NCI-H1930 (cell line): ENCODE results near the gene ANO2.

Source experiments
- DNase-seq, 2 experiments: peaks; one replicate each; lab custom pipeline; 2025; lab: John Stamatoyannopoulos, UW

The ANO2 gene

GRCh38 chr12:5964913-5965900 is 20.1 kb upstream of the ANO2 start:
- no peak for DNase-seq

DNA sequence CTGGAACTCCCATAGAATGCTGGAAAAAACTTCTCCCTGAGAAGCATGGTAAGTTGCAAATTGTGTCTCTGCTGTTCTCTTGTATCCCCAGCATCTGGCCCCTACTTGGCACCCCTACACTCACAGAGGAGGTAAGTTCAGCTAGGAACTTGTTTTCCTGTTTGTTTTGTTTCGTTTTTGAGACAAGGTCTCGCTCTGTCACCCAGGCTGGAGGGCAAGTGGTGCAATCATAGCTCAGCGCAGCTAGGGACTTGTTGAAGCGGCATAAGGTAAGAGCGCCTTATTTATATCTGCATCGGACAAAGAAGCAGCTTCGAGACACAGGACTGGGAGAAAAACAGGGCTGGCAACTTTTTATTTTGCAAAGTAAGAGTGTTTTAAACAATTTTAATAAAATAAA is 18.5 kb upstream of the ANO2 start:
- DNase-seq, result no peak

GRCh38 chr12:5960783-5961182 is 15.7 kb upstream of the ANO2 start:
- no peak for DNase-seq

DNA sequence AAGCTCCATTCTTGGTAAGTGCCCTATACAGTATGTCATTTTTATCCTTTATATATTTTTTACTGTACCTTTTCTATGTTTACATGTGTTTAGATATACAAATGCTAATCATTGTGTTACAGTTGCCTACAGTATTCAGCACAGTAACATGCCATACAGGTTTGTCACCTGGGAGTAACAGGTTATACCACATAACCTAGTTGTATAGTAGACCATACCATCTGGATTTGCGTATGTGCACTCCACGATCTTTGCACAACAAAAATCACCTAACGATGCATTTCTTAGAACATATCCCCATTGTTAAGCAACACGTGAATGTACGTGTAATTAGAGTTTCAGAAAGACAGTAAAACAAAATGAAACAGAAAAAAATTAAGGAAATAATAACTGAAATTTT is 11.9 kb upstream of the ANO2 start:
- no peak for DNase-seq

GRCh38 chr12:5954661-5955060 is 9.6 kb upstream of the ANO2 start:
- DNase-seq, result no peak

DNA sequence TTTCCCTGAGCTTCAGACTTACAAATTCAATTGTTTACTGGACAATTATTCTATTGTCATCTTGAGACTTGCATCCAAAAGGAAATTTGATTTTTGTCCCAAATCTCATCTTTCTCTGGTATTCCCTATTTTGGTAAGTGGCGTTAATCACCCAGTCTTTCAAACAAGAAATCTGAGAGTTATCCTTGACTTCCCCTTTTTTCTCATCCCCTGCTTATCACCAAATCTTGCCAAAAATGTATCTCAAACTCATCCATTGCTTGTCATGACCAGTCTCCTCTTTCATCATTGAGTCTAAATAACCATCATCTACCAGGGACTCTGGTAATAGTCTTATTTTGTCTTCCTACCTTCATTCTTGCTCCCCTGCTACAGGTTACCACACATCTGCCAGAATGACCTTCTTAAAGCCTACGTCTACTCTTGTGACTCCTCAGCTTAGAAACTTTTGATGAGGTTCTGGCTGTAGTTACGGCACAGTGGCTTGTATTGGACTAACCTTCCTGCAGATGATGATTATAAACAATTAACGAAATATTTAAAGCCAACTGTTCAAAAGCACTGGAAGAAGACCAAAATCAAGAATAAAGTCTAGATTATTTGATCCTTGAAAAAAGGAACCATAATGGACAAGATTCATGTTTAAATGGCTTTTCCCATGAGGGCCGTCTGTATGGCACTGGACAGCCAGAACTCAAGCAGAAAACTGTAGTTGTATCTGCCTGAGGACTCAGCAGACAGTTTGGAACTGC is 9.0 kb upstream of the ANO2 start:
- no peak for DNase-seq

GRCh38 chr12:5952031-5952430 is 7.0 kb upstream of the ANO2 start:
- no peak for DNase-seq

DNA sequence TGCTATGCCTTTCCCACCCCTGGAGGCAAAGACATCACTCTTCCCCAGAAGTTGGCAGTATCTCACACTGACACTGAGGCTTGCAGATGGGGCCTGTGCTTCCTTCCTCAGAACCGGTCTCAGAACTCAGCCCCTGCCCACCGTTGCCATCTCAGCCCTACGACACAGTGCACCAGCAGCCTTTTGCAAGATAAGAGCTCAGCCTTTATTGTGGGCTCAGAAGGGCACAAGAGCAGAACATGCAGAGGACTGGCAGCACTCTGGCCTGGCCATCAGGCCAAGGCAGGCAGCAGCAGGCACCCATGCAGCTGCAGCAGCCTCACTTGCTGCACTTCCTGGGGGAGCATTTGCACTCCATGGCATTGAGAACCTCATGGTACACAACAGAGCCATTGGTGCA is 3.6 kb upstream of the ANO2 start:
- DNase-seq, result no peak

DNA sequence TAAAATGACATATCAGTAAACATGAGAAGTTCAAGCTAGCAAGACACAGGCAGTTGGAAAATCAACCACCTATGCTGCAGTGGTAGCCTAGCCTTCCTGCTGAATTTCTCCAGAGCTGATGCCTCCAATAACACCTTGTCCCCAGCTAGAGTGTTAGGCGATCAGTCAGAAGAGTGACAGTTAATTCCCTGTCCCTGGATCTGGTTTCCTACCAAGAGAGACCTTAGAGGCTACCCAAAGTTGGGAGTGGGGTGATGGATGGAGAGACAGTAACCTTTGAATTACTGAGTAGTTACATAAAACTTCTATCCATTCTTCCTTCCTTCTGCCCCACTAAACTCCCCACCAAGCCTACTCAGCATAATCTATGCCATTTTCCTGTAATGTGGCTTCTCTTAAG is 1.9 kb upstream of the ANO2 start:
- DNase-seq, result no peak

- no peak for DNase-seq
Measured at GRCh38 chr12:5946388-5946787, 1.3 kb upstream of the ANO2 start.

DNA sequence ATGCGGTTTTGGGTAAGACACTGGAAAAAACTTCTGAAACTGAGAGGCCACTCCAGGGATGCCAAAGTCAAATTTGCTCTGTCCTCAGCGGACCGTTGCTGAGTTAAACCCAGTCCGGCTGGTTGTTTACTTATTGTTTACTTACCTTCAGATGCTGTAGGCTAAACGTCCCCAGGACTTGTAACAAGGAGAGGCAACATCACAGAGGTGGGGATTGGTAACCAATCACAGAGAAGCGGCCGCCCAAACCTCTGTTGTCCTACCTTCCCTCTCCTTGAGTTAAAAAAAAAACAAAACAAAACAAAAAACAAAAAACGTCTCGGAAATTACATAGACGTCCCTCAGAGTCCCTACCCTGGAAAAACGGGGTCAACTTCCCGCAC is 380 bp downstream of the ANO2 start:
- no peak for DNase-seq

GRCh38 chr12:5944053-5944452 is 1.0 kb downstream of the ANO2 start:
- DNase-seq, result no peak

GRCh38 chr12:5941907-5942306 is 3.2 kb downstream of the ANO2 start:
- no peak for DNase-seq

GRCh38 chr12:5927732-5928516 is 17.1 kb downstream of the ANO2 start:
- DNase-seq, result no peak

- DNase-seq, result no peak
Measured at GRCh38 chr12:5925646-5926045, 19.4 kb downstream of the ANO2 start.

DNA sequence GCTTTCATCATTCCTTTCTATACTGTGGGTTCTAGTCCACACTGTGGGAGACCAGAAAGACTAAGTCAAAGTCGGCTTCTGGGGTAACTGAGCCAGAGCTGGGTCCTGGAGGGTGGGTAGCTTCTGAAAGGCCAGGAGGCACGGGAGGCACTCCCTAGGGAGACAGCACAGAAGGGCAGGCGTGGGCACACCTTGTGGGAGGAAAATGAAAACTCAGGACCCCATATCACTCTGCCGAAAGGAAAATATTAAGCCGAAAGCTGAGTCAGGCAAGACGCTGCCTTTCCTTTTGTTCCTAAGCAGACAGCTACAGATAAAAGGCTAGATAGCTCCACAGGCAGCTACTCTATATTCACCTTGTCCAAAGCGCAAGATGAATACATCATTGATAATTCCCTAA is 20.7 kb downstream of the ANO2 start:
- DNase-seq, result no peak

DNA sequence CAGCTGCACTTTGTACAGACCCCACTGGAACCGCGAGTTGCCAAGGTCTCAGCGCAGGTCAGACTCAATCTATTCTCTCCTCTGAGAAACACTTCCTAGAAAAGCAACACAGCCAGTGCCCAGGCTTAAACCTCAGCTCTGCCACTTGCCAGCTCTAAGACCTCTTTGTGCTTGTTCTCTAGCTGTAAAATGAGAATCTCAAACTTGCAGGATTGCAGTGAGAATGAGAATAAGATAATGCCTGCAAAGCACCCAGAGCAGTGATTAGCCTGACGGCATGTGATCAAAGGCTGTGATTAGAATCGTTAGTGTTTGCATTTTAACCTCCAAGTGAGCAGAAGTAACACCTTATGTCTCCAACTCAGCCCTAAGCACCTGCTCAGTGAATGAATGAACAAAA is 21.3 kb downstream of the ANO2 start:
- no peak for DNase-seq

- DNase-seq, result no peak
Measured at GRCh38 chr12:5923043-5923605, 21.9 kb downstream of the ANO2 start.

DNA sequence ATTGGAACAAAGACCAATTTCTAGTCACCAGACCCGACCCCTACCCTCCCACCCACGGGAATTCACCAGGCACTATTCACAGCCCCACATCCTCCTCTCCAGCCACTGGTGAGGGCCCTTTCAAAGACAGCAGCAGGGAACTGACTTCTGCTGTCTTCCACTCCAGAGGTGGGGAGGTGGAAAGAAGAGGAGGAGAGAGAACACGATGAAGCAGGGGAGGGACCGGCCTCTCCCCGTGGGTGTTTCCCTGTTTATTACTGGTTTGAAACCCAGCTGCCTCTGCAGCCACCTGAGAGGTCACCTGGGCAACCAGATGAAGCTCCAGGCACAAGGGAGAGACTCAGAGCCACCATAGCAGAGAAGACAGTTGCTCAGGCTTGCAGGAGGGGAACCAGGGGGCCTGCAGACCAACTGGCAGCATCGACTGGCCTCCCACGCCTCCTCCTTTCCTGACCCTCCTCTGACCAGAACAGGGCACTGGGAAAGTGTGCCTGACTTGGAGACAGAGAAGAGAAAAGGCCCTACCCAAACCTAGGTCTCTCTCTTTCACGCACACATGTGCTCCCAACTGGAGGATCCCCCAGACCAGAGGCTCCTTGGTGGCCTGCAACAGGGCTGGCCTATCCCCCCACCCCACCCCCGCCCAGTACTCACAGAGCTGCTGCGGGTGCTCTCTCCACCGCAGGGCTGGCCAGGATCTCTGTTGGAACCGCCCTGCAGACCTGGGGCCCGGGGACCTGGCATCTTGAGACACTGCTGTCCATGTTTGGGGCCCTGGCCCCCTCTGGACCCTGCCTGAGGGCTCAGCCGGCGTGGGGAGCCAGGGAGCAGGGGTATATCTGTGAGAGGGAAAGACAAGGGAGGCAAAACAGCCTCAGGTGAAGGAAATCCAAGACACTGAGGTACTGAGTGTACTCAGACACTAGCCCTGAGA is 22.8 kb downstream of the ANO2 start:
- DNase-seq, result no peak

DNA sequence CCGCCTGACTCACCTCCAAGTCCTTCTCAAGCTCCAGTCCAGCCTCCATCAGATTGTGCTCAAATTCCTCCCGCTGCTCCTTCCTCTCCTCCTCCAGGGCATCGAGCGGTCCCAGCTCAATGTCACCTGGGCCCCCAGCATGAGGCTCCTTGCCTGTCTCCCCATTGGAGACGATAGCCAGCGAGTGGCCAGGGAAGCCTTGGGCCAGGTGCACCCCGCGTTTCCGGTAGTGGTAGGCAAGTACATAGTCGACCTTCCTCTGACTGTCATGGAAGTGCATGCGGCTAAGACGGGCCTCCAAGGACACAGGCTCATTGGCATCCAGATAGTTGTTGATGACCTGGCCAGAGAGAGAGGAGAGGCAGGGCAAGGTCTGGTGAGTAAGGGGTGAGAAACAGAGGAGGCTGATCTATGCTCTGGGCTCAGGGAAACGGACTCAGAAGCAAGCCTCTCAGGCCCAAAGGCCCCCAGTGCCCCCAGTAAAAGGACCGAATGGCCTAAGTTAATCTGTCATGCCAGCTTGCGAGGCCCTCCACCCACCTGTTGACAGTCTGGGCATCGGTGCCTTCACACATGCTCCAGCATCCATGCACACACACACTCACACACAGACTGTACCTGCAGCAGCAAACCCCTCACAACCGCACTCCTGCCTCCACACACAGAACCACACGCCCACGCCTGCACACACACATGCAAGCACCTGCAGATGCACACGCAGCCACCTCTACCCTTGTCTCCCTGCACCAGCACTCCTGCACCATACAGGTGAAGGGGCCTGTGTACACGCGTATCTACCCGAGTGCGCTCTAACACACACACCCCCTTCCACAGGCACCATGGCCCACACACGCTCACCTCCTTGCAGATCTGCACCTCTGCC is 23.8 kb downstream of the ANO2 start:
- DNase-seq, result no peak
